Stomach smooth muscle (tissue), 2 donors: ENCODE results near the gene RAPSN.

Source experiments
- H3K27ac ChIP-seq: one replicate; pipeline ENCODE4 v1.7.0; 2013; ENCODE audit warnings: mild to moderate bottlenecking, low read length, inconsistent platforms
- H3K27me3 ChIP-seq, 2 donors: one replicate each; pipeline ENCODE4 v1.7.0; 2013; ENCODE audit warnings: low read length in 2 of 2; ENCODE audit not compliant: insufficient read depth in 2 of 2, control insufficient read depth in 1 of 2
- H3K36me3 ChIP-seq, 2 donors: one replicate each; pipeline ENCODE4 v1.7.0; 2013; ENCODE audit warnings: low read length in 2 of 2; ENCODE audit not compliant: control insufficient read depth in 2 of 2, insufficient read depth in 2 of 2
- H3K4me1 ChIP-seq: one replicate; pipeline ENCODE4 v1.7.0; 2013; ENCODE audit warnings: low read length; ENCODE audit not compliant: control insufficient read depth, insufficient read depth
- H3K4me3 ChIP-seq, 2 donors: one replicate each; pipeline ENCODE4 v1.7.0; 2013; ENCODE audit warnings: low read length in 2 of 2
- H3K9ac ChIP-seq, 2 donors: one replicate each; pipeline ENCODE4 v1.7.0; 2013; ENCODE audit warnings: low read length in 2 of 2, mild to moderate bottlenecking in 1 of 2
- H3K9me3 ChIP-seq, 2 donors: one replicate each; pipeline ENCODE4 v1.7.0; 2013; ENCODE audit warnings: low read length in 2 of 2; ENCODE audit not compliant: control insufficient read depth in 2 of 2
- donor health status: healthy.
- donor health status: Pancreatic carcinoma.

The RAPSN gene

GRCh38 chr11:47483457-47483856, 34.5 kb upstream of the RAPSN start:
- H3K27ac ChIP-seq: no peak overlapping the region
- H3K36me3 ChIP-seq: peaks cover 44 to 66% of the 10 kb centered on the region in 2 donors
- no peaks in the 10 kb centered on the region for H3K9me3 ChIP-seq
- H3K4me1 ChIP-seq: no peaks in the 10 kb centered on the region
- H3K9ac ChIP-seq: no peak overlapping the region
- H3K4me3 ChIP-seq: no peak overlapping the region
- H3K27me3 ChIP-seq: no peaks in the 10 kb centered on the region

- no peak overlapping the region for H3K4me3 ChIP-seq
- no peaks in the 10 kb centered on the region for H3K4me1 ChIP-seq
- H3K27me3 ChIP-seq: no peaks in the 10 kb centered on the region
- no peaks in the 10 kb centered on the region for H3K9me3 ChIP-seq
- no peak overlapping the region for H3K9ac ChIP-seq
- H3K27ac ChIP-seq: no peak overlapping the region
- H3K36me3 ChIP-seq: peaks cover 61 to 78% of the 10 kb centered on the region in 2 donors
These were observed 31.8 kb upstream of the RAPSN start for GRCh38 chr11:47480762-47481161.

GRCh38 chr11:47478651-47479329, 29.9 kb upstream of the RAPSN start:
- Histone ChIP-seq H3K9me3 (no peaks in the 10 kb centered on the region), H3K9ac (no peak overlapping the region), H3K27me3 (no peaks in the 10 kb centered on the region), H3K27ac (no peak overlapping the region), H3K4me1 (no peaks in the 10 kb centered on the region), H3K4me3 (no peak overlapping the region), H3K36me3 (peaks cover 65 to 82% of the 10 kb centered on the region in 2 donors)

- no peaks in the 10 kb centered on the region for H3K9me3 ChIP-seq
- H3K27me3 ChIP-seq: no peaks in the 10 kb centered on the region
- no peak overlapping the region for H3K9ac ChIP-seq
- no peak overlapping the region for H3K4me3 ChIP-seq
- peaks cover 65 to 82% of the 10 kb centered on the region in 2 donors for H3K36me3 ChIP-seq
- H3K27ac ChIP-seq: no peak overlapping the region
- no peaks in the 10 kb centered on the region for H3K4me1 ChIP-seq
These were observed 28.8 kb upstream of the RAPSN start for GRCh38 chr11:47477753-47478152.

DNA sequence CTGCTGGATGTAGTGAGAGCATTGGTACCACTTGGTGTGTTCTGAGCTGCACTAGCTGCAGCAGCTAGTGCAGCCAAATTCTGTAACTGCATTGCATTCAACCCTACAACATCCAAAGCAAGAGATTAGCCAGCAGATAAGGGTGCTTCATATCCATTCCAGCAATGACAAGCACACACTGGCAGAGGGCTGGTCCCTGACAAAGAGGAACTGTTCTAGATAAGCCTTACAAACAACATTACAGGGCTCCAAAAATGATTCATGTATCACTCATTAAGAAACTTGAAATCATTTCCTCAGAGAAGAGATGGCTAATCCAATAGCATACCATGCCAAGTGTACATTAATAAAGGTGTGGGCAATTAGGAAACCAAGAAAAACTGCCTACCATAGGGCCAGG, 28.4 kb upstream of the RAPSN start:
- H3K4me1 ChIP-seq: no peaks in the 10 kb centered on the region
- no peak overlapping the region for H3K27ac ChIP-seq
- no peaks in the 10 kb centered on the region for H3K9me3 ChIP-seq
- H3K27me3 ChIP-seq: no peaks in the 10 kb centered on the region
- H3K9ac ChIP-seq: no peak overlapping the region
- H3K36me3 ChIP-seq: peaks cover 66 to 82% of the 10 kb centered on the region in 2 donors
- no peak overlapping the region for H3K4me3 ChIP-seq

- Histone ChIP-seq H3K27ac (peak overlapping the region; percentile 41), H3K27me3 (no peaks in the 10 kb centered on the region), H3K4me3 (no peak overlapping the region), H3K9ac (no peak overlapping the region), H3K4me1 (peaks cover 41% of the 10 kb centered on the region), H3K36me3 (peaks cover 49 to 54% of the 10 kb centered on the region in 2 donors), H3K9me3 (no peaks in the 10 kb centered on the region)
These were observed 21.7 kb upstream of the RAPSN start for GRCh38 chr11:47470671-47471070.

DNA sequence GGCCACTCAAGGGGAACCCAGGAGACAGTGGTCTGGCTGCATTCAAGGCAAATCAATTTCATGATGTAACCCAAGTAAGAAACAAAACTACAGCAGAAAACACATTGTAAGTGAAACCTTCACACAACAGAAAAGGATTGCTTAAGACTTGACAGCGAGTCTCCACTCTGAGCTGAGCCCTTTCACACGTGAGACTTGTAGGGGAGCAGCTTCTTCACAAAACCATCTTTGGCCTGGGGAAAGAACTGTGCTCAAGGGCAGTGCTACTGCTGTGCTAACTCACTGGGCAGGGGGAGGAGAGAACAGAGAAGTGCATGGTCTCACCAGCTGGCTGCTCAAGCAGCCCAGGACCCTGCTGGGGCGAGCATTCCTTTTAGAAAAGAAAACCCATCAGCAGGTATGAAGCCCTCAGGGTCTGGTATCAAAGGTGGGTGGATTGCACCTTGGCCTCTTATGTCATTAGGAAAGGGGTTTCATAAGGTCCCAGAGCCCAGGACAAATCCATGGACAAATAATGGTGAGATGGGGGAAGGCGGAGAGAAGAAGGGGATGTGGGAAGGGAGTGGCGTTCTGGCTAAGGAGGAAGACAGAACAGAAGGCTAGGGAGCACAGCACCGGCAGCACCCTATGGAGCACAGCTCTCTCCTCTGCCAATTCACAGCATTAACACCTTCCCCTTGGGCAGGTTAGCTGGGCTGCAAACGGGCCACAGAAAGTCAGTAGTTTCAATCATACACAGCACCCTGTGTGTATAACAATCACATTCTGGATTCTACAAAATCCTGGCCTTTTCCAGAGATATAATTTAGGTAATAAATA, 20.6 kb upstream of the RAPSN start:
- Histone ChIP-seq H3K27me3 (no peaks in the 10 kb centered on the region), H3K9ac (no peak overlapping the region), H3K9me3 (no peaks in the 10 kb centered on the region), H3K4me1 (peaks cover 46% of the 10 kb centered on the region), H3K27ac (peak overlapping the region; percentile 76), H3K4me3 (no peak overlapping the region), H3K36me3 (peaks cover 40 to 48% of the 10 kb centered on the region in 2 donors)

DNA sequence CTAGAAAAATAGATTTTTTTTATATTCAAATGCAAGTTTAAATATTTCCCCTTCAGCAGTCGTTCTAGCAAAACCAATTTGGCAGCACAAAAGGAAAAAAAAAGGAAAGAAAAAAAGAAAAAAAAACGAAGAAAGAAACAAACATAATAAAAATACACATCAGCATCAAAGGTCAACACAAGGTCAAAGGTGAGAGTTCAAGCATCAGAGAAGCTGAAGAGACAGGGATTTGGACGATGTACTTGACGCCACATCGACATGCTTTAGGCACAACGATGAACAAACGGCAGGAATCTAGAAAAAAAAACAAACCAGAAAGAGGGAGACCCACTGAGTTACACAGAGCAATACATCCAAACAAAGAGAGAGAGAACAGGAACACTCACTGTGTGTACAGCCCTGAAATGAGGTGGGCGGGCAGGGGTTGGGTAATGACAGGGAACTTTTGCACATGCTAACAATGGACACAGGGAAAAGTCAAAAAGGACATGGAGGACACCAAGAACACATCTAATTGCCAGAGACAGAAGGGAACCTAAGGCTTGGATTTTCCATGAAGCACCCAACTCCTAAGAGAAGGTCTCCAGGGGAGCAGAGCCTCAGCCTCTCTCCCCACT, 19.8 kb upstream of the RAPSN start:
- Histone ChIP-seq H3K4me1 (peaks cover 46% of the 10 kb centered on the region), H3K9ac (no peak overlapping the region), H3K9me3 (no peaks in the 10 kb centered on the region), H3K36me3 (peaks cover 38 to 44% of the 10 kb centered on the region in 2 donors), H3K27ac (peak overlapping the region; percentile 76), H3K4me3 (no peak overlapping the region), H3K27me3 (no peaks in the 10 kb centered on the region)

- H3K9me3 ChIP-seq: no peaks in the 10 kb centered on the region
- peaks cover 26 to 31% of the 10 kb centered on the region in 2 donors for H3K36me3 ChIP-seq
- H3K27me3 ChIP-seq: no peaks in the 10 kb centered on the region
- peaks cover 46% of the 10 kb centered on the region for H3K4me1 ChIP-seq
- peak overlapping the region in 1 of 2 donors; percentile 8 for H3K9ac ChIP-seq
- peak overlapping the region; percentile 76 for H3K27ac ChIP-seq
- peak overlapping the region in 1 of 2 donors; percentile 44 for H3K4me3 ChIP-seq
These were observed 18.4 kb upstream of the RAPSN start for GRCh38 chr11:47467357-47467756.

- Histone ChIP-seq H3K9me3 (no peaks in the 10 kb centered on the region), H3K27me3 (no peaks in the 10 kb centered on the region), H3K27ac (peak overlapping the region; percentile 76), H3K9ac (peak overlapping the region; percentile 8 to 21), H3K4me1 (peaks cover 44% of the 10 kb centered on the region), H3K4me3 (peak overlapping the region in 1 of 2 donors; percentile 44), H3K36me3 (peaks cover 20 to 28% of the 10 kb centered on the region in 2 donors)
These were observed 17.8 kb upstream of the RAPSN start for GRCh38 chr11:47466701-47467250.
